HepG2 (cell line): ENCODE measurements around the gene CTNNBL1. TPM values are rescaled to one million over a fixed set of nuclear protein-coding genes. Genes with fewer than 3 reads are reported as not detected.
A peak's percentile ranks its signal among the peaks of the same experiment; 100 is the strongest.

Source experiments
- BRD4 ChIP-seq: sonication (generic); formaldehyde crosslinking; IDR thresholded peaks from 2 replicates; pipeline ENCODE4 v1.4.0; 2020; ENCODE audit warnings: missing genetic modification reagents
- CENPBD1 ChIP-seq: sonication (generic); formaldehyde crosslinking; IDR thresholded peaks from 2 replicates; pipeline ENCODE4 v1.8.0; 2022; ENCODE audit warnings: missing genetic modification reagents, low read depth, mild to moderate bottlenecking, borderline replicate concordance
- CREM ChIP-seq, 2 experiments: sonication (generic) in 1 of 2; formaldehyde crosslinking in 1 of 2; IDR thresholded peaks; 2 replicates each; pipeline versions ENCODE4 v1.4.0 to v1.6.1; 2016 to 2020; ENCODE audit warnings: antibody characterized with exemption in 1 of 2, mild to moderate bottlenecking in 1 of 2, missing genetic modification reagents in 1 of 2
- FOXC1 ChIP-seq: sonication (generic); formaldehyde crosslinking; IDR thresholded peaks from 2 replicates; pipeline ENCODE4 v1.8.0; 2022; ENCODE audit warnings: mild to moderate bottlenecking, missing genetic modification reagents, borderline replicate concordance
- GATAD1 ChIP-seq: IDR thresholded peaks from 2 replicates; pipeline ENCODE4 v1.6.1; 2016; ENCODE audit warnings: missing genetic modification reagents, missing compliant biosample characterization
- HMGXB3 ChIP-seq: sonication (generic); formaldehyde crosslinking; IDR thresholded peaks from 2 replicates; pipeline ENCODE4 v1.4.0; 2020; ENCODE audit warnings: missing genetic modification reagents, borderline replicate concordance
- HNRNPH1 ChIP-seq: fragments of 200-400 bp; formaldehyde crosslinking; optimal IDR thresholded peaks from 2 replicates; pipeline ENCODE3; 2017; ENCODE audit warnings: mild to moderate bottlenecking, low read depth, low read length
- ISX ChIP-seq: sonication (generic); formaldehyde crosslinking; conservative IDR thresholded peaks from 2 replicates; pipeline ENCODE4 v1.5.0; 2020; ENCODE audit warnings: missing genetic modification reagents
- NAIF1 ChIP-seq: sonication (generic); formaldehyde crosslinking; IDR thresholded peaks from 2 replicates; pipeline ENCODE4 v1.5.0; 2020; ENCODE audit warnings: mild to moderate bottlenecking, missing genetic modification reagents, borderline replicate concordance
- NFYB ChIP-seq: sonication (generic); formaldehyde crosslinking; IDR thresholded peaks from 2 replicates; pipeline ENCODE4 v1.4.0; 2020; ENCODE audit warnings: missing genetic modification reagents
- PRMT3 ChIP-seq: sonication (generic); formaldehyde crosslinking; IDR thresholded peaks from 2 replicates; pipeline ENCODE4 v1.8.1; 2022; ENCODE audit warnings: low read depth, mild to moderate bottlenecking, moderate library complexity, missing genetic modification reagents, borderline replicate concordance
- U2AF2 ChIP-seq: fragments of 200-400 bp; formaldehyde crosslinking; IDR thresholded peaks from 2 replicates; pipeline ENCODE4 v1.6.1; 2017; ENCODE audit warnings: low read depth, mild to moderate bottlenecking, low read length
- ZGPAT ChIP-seq: IDR thresholded peaks from 2 replicates; pipeline ENCODE4 v1.6.1; 2016; ENCODE audit warnings: mild to moderate bottlenecking
- ZNF234 ChIP-seq: sonication (generic); formaldehyde crosslinking; conservative IDR thresholded peaks from 2 replicates; pipeline ENCODE4 v1.5.1; 2020; ENCODE audit warnings: mild to moderate bottlenecking, missing genetic modification reagents
- ZNF503 ChIP-seq: sonication (generic); formaldehyde crosslinking; IDR thresholded peaks from 2 replicates; pipeline ENCODE4 v1.4.0; 2020; ENCODE audit warnings: missing genetic modification reagents
- ZNF513 ChIP-seq: sonication (generic); formaldehyde crosslinking; conservative IDR thresholded peaks from 2 replicates; pipeline ENCODE4 v1.5.0; 2020; ENCODE audit warnings: missing genetic modification reagents
- ZNF576 ChIP-seq: sonication (generic); formaldehyde crosslinking; IDR thresholded peaks from 2 replicates; pipeline ENCODE4 v1.4.0; 2020; ENCODE audit warnings: mild to moderate bottlenecking, missing genetic modification reagents
- ZNF678 ChIP-seq: sonication (generic); formaldehyde crosslinking; IDR thresholded peaks from 2 replicates; pipeline ENCODE4 v1.4.0; 2020; ENCODE audit warnings: mild to moderate bottlenecking, missing genetic modification reagents
- ZNF761 ChIP-seq: sonication (generic); formaldehyde crosslinking; conservative IDR thresholded peaks from 2 replicates; pipeline ENCODE4 v1.4.0; 2020; ENCODE audit warnings: mild to moderate bottlenecking, missing genetic modification reagents
- ZSCAN25 ChIP-seq: sonication (generic); formaldehyde crosslinking; IDR thresholded peaks from 2 replicates; pipeline ENCODE4 v1.8.0; 2022; ENCODE audit warnings: mild to moderate bottlenecking, missing genetic modification reagents
- polyA plus RNA-seq, 8 experiments: library from polyadenylated mRNA; depleted of rRNA in 3 of 8; stranded (reverse) in 7 of 8; unstranded in 1 of 8; fragments of >200 nt; fragmentation: Illumina TruSeq in 4 of 8; extraction: Trizol in 4 of 8; gene quantifications; 2 replicates each; pipeline versions ENCODE4 v1.2.1 to v1.2.3, GENCODE V29; 2011 to 2016; ENCODE audit warnings: low read depth in 4 of 8, missing spikeins in 1 of 8, mixed read lengths in 1 of 8; ENCODE audit not compliant: insufficient read depth in 1 of 8
- total RNA-seq, 5 experiments: library from RNA; depleted of rRNA; stranded (reverse); fragments of >200 nt; fragmentation: Illumina TruSeq; extraction: Trizol; gene quantifications; 2 replicates each; pipeline ENCODE4 v1.2.3, GENCODE V29; 2016; ENCODE audit warnings: low read depth in 1 of 5

Gene CTNNBL1
- total and polyA plus RNA-seq, 2 of the 13 experiments (the other 11 are each of a cell fraction or from before 2014, with no cell fraction given): 49.3 to 94.6 TPM

GRCh38 chr20:37651932-37652331 is 41.9 kb upstream of the CTNNBL1 start (continued):
- TF ChIP-seq ZNF513 (CRISPR knock-in tag) (no peak), ZSCAN25 (CRISPR knock-in tag) (peak; percentile 46; the same call in 1 of the 2 replicates), GATAD1 (CRISPR knock-in tag) (no peak), CENPBD1 (no peak), HNRNPH1 (no peak), BRD4 (CRISPR knock-in tag) (no peak), HMGXB3 (CRISPR knock-in tag) (no peak), ZNF234 (no peak), ZNF678 (no peak), CREM (IDR thresholded peaks at IDR 0.05) (no peak), CREM (CRISPR knock-in tag; IDR thresholded peaks at IDR 0.05) (no peak), ZNF761 (CRISPR knock-in tag) (no peak), NAIF1 (CRISPR knock-in tag) (no peak), U2AF2 (no peak), ZNF503 (CRISPR knock-in tag) (no peak), PRMT3 (no peak), ZNF576 (no peak), NFYB (CRISPR knock-in tag) (no peak), ZGPAT (CRISPR knock-in tag) (no peak), ISX (no peak), FOXC1 (0 out of 2 replicates have a peak, but pooled peaks have one; percentile 46)
